HEK293 (cell line): ENCODE results near the gene MEF2C.

ENCODE experiments used
- CTCF ChIA-PET: fragments of 350-600 bp; formaldehyde crosslinking; extraction: SDS; loops from one replicate; lab custom pipeline; 2021; ENCODE audit warnings: antibody characterized with exemption; lab: Yijun Ruan, JAX
- POLR2A ChIA-PET: fragments of 300-600 bp; formaldehyde crosslinking; extraction: SDS; loops from one replicate; lab custom pipeline; 2020; ENCODE audit warnings: antibody characterized with exemption, inconsistent platforms; lab: Yijun Ruan, JAX
- H3K27ac ChIP-seq: fragments of 200-500 bp; sonication (Bioruptor generic); 2 replicates; pipeline ENCODE4 v1.5.1; 2014; ENCODE audit warnings: low read depth, low read length, control low read depth, inconsistent platforms; ENCODE audit errors: extremely low read depth
- H3K36me3 ChIP-seq, 2 experiments: fragments of 200-500 bp in 1 of 2; sonication (Bioruptor generic) in 1 of 2; 1 replicate in 1 of 2; 2 replicates in 1 of 2; pipeline ENCODE4 v1.5.1; 2014 to 2017; ENCODE audit warnings: inconsistent platforms in 2 of 2, low read length in 2 of 2; ENCODE audit not compliant: control insufficient read depth in 2 of 2, insufficient read depth in 1 of 2
- H3K4me1 ChIP-seq: fragments of 200-500 bp; sonication (Bioruptor generic); 2 replicates; pipeline ENCODE4 v1.5.1; 2014; ENCODE audit warnings: mild to moderate bottlenecking, low read length, inconsistent platforms; ENCODE audit not compliant: control insufficient read depth, insufficient read depth
- H3K4me3 ChIP-seq: 2 replicates; pipeline ENCODE4 v1.5.1; 2011; ENCODE audit warnings: low read depth, mild to moderate bottlenecking, control low read depth, low read length, moderate library complexity
- H3K9me3 ChIP-seq: fragments of 200-500 bp; sonication (Bioruptor generic); 2 replicates; pipeline ENCODE4 v1.5.1; 2014; ENCODE audit warnings: low read depth, low read length, inconsistent platforms; ENCODE audit not compliant: control insufficient read depth, insufficient read depth
- FEZF1 ChIP-seq: fragments of 450-650 bp; formaldehyde crosslinking; IDR thresholded peaks from 2 replicates; pipeline ENCODE4 v1.5.1; 2016; ENCODE audit warnings: missing biosample characterization, missing genetic modification characterization
- GLI2 ChIP-seq: fragments of 450-650 bp; formaldehyde crosslinking; IDR thresholded peaks from 2 replicates; pipeline ENCODE4; 2017; ENCODE audit warnings: missing biosample characterization, missing genetic modification characterization, low read depth, borderline replicate concordance
- IKZF3 ChIP-seq: fragments of 450-650 bp; IDR thresholded peaks from 2 replicates; pipeline ENCODE4 v1.5.0; 2018; ENCODE audit warnings: missing biosample characterization, mild to moderate bottlenecking, missing genetic modification characterization, moderate library complexity
- KLF10 ChIP-seq: fragments of 450-650 bp; IDR thresholded peaks from 2 replicates; pipeline ENCODE4 v1.5.1; 2018; ENCODE audit warnings: missing biosample characterization, mild to moderate bottlenecking, missing genetic modification characterization
- RBAK ChIP-seq: fragments of 450-650 bp; formaldehyde crosslinking; IDR thresholded peaks from 2 replicates; pipeline ENCODE4 v1.5.1; 2016; ENCODE audit warnings: missing biosample characterization, missing genetic modification characterization
- SCRT1 ChIP-seq: fragments of 450-650 bp; formaldehyde crosslinking; IDR thresholded peaks from 2 replicates; pipeline ENCODE4 v1.5.1; 2016; ENCODE audit warnings: missing biosample characterization, missing genetic modification characterization, borderline replicate concordance
- SP7 ChIP-seq: fragments of 450-650 bp; formaldehyde crosslinking; IDR thresholded peaks from 2 replicates; pipeline ENCODE4 v1.5.1; 2016; ENCODE audit warnings: missing biosample characterization, missing genetic modification characterization
- TCF7L2 ChIP-seq: IDR thresholded peaks from 2 replicates; pipeline ENCODE4 v1.6.1; 2011; ENCODE audit warnings: low read depth, mild to moderate bottlenecking, inconsistent platforms, low read length, moderate library complexity, borderline replicate concordance
- ZBTB48 ChIP-seq: fragments of 450-650 bp; formaldehyde crosslinking; IDR thresholded peaks from 2 replicates; pipeline ENCODE4 v1.5.1; 2016; ENCODE audit warnings: missing biosample characterization, missing genetic modification characterization
- ZNF133 ChIP-seq: fragments of 450-650 bp; formaldehyde crosslinking; IDR thresholded peaks from 2 replicates; pipeline ENCODE4 v1.5.1; 2016; ENCODE audit warnings: missing biosample characterization, missing genetic modification characterization
- ZNF16 ChIP-seq: fragments of 450-650 bp; formaldehyde crosslinking; IDR thresholded peaks from 2 replicates; pipeline ENCODE4 v1.5.1; 2016; ENCODE audit warnings: low read depth, missing biosample characterization, missing genetic modification characterization
- ZNF335 ChIP-seq: fragments of 450-650 bp; formaldehyde crosslinking; conservative IDR thresholded peaks from 2 replicates; pipeline ENCODE4 v1.5.1; 2016; ENCODE audit warnings: missing biosample characterization, missing genetic modification characterization
- ZNF366 ChIP-seq: fragments of 450-650 bp; formaldehyde crosslinking; conservative IDR thresholded peaks from 2 replicates; pipeline ENCODE4 v1.5.1; 2016; ENCODE audit warnings: missing biosample characterization, missing genetic modification characterization
- ZNF514 ChIP-seq: fragments of 450-650 bp; formaldehyde crosslinking; IDR thresholded peaks from 2 replicates; pipeline ENCODE4 v1.5.1; 2016; ENCODE audit warnings: missing biosample characterization, missing genetic modification characterization
- ZNF561 ChIP-seq: fragments of 450-650 bp; IDR thresholded peaks from 2 replicates; pipeline ENCODE4 v1.5.1; 2018; ENCODE audit warnings: missing biosample characterization, missing genetic modification characterization, borderline replicate concordance
- ZNF585B ChIP-seq: fragments of 450-650 bp; formaldehyde crosslinking; IDR thresholded peaks from 2 replicates; pipeline ENCODE4 v1.5.1; 2016; ENCODE audit warnings: missing biosample characterization, missing genetic modification characterization
- ZNF596 ChIP-seq: fragments of 450-650 bp; IDR thresholded peaks from 2 replicates; pipeline ENCODE4 v1.5.0; 2018; ENCODE audit warnings: missing biosample characterization, mild to moderate bottlenecking, missing genetic modification characterization, moderate library complexity
- TF ChIP-seq, protein P1 (sequence below): fragments of 450-650 bp; formaldehyde crosslinking; IDR thresholded peaks from 2 replicates; pipeline ENCODE4 v1.5.1; 2017; ENCODE audit warnings: missing biosample characterization, missing genetic modification characterization
- TF ChIP-seq, protein P2 (sequence below): fragments of 450-650 bp; formaldehyde crosslinking; IDR thresholded peaks from 2 replicates; pipeline ENCODE4 v1.5.1; 2017; ENCODE audit warnings: missing biosample characterization, missing genetic modification characterization
- TF ChIP-seq, protein P3 (sequence below): fragments of 450-650 bp; formaldehyde crosslinking; IDR thresholded peaks from 2 replicates; pipeline ENCODE4 v1.5.1; 2016; ENCODE audit warnings: missing biosample characterization, missing genetic modification characterization
- TF ChIP-seq, protein P4 (sequence below): fragments of 450-650 bp; formaldehyde crosslinking; IDR thresholded peaks from 2 replicates; pipeline ENCODE4 v1.5.1; 2016; ENCODE audit warnings: missing biosample characterization, missing genetic modification characterization, low read depth
- TF ChIP-seq, protein P5 (sequence below): fragments of 450-650 bp; formaldehyde crosslinking; IDR thresholded peaks from 2 replicates; pipeline ENCODE4 v1.5.1; 2017; ENCODE audit warnings: missing biosample characterization, mild to moderate bottlenecking, missing genetic modification characterization, moderate library complexity
- TF ChIP-seq, protein P6 (sequence below): fragments of 450-650 bp; formaldehyde crosslinking; IDR thresholded peaks from 2 replicates; pipeline ENCODE4 v1.5.1; 2017; ENCODE audit warnings: missing biosample characterization, missing genetic modification characterization
- TF ChIP-seq, protein P7 (sequence below): fragments of 450-650 bp; formaldehyde crosslinking; IDR thresholded peaks from 2 replicates; pipeline ENCODE4 v1.5.1; 2017; ENCODE audit warnings: missing biosample characterization, missing genetic modification characterization

Gene MEF2C

DNA sequence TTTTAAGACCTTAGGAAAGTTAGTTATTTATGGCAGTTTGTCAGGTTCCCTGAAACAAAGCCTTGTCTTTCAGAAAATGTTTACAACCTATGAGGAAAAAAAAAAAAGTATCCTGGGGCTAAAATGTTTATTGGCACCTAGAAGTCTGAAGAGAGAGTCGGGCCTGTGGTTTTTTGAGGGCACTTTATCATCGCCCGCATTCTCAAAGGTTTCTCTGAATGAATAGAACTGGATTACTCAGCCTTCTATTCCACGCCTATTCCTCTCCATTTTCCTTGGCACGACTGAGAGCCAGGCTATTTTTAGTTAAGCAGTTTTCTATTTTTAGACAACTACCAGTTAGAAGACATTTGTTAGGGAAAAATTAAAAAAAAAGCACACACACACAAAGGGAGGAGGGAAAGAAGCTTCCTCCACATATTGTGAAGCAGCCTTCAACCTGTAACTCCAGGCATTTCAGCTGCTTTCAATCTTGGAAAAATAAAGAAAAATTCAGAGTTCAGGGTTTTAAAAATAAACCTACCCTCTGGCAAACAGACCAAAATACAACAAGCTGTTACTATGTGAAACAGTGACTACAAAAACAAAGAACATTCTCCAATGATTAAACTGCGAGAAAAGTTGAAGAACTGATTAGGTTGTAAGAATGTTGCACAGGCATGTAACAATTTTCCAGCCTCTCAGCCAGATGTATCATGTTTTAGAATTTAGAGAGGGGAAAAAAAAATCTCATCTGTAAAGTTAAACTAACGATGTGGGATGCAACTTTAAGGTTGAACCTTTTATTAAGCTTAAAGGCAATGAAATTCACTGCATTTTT lies 97.0 kb downstream of the MEF2C start:
- Histone ChIP-seq H3K4me3 (no peak overlapping the region), H3K4me1 (peaks cover 18% of the 10 kb centered on the region), H3K9me3 (no peaks in the 10 kb centered on the region), H3K27ac (peak overlapping the region; percentile 80), H3K36me3 (no peaks in the 10 kb centered on the region)
- CTCF ChIA-PET, result interaction anchor here (0.7 to 0.9 kb wide), 2 partner anchors 43 to 1480 kb away, joined by 3 to 4 read pairs; no protein-coding TSS in a partner anchor
- POLR2A ChIA-PET, result interaction anchor here (0.7 kb wide), 2 partner anchors 96 to 97 kb away, joined by 3 to 4 read pairs; partner anchors contain the start of gene MEF2C
- TF ChIP-seq IKZF3 (tag by site-specific recombination) (peak; percentile 75; the same call in 1 of the 2 replicates), ZBTB48 (tag by site-specific recombination) (no peak), ZNF366 (tag by site-specific recombination) (peak; percentile 65), ZNF133 (no peak), FEZF1 (tag by site-specific recombination) (peak; percentile 63), ZNF16 (tag by site-specific recombination) (no peak), ZNF335 (tag by site-specific recombination) (peak; percentile 21; the same call in 1 of the 2 replicates), TCF7L2 (0 out of 2 replicates have a peak, but pooled peaks have one; percentile 27), SCRT1 (tag by site-specific recombination) (peak; percentile 73), KLF10 (peak; percentile 58; the same call in 1 of the 2 replicates), ZNF585B (tag by site-specific recombination) (peak; percentile 25; the same call in 1 of the 2 replicates), GLI2 (tag by site-specific recombination) (0 out of 2 replicates have a peak, but pooled peaks have one; percentile 2), SP7 (peak; percentile 77), ZNF561 (tag by site-specific recombination) (0 out of 2 replicates have a peak, but pooled peaks have one; percentile 31), ZNF514 (no peak), ZNF596 (tag by site-specific recombination) (peak; percentile 56; the same call in 1 of the 2 replicates), RBAK (tag by site-specific recombination) (no peak)
- TF ChIP-seq, protein P1, sequence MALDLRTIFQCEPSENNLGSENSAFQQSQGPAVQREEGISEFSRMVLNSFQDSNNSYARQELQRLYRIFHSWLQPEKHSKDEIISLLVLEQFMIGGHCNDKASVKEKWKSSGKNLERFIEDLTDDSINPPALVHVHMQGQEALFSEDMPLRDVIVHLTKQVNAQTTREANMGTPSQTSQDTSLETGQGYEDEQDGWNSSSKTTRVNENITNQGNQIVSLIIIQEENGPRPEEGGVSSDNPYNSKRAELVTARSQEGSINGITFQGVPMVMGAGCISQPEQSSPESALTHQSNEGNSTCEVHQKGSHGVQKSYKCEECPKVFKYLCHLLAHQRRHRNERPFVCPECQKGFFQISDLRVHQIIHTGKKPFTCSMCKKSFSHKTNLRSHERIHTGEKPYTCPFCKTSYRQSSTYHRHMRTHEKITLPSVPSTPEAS, result 0 out of 2 replicates have a peak, but pooled peaks have one; percentile 31
- TF ChIP-seq, protein P2, sequence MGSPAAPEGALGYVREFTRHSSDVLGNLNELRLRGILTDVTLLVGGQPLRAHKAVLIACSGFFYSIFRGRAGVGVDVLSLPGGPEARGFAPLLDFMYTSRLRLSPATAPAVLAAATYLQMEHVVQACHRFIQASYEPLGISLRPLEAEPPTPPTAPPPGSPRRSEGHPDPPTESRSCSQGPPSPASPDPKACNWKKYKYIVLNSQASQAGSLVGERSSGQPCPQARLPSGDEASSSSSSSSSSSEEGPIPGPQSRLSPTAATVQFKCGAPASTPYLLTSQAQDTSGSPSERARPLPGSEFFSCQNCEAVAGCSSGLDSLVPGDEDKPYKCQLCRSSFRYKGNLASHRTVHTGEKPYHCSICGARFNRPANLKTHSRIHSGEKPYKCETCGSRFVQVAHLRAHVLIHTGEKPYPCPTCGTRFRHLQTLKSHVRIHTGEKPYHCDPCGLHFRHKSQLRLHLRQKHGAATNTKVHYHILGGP (tag by site-specific recombination), result peak; percentile 64; the same call in 1 of the 2 replicates
- TF ChIP-seq, protein P3, sequence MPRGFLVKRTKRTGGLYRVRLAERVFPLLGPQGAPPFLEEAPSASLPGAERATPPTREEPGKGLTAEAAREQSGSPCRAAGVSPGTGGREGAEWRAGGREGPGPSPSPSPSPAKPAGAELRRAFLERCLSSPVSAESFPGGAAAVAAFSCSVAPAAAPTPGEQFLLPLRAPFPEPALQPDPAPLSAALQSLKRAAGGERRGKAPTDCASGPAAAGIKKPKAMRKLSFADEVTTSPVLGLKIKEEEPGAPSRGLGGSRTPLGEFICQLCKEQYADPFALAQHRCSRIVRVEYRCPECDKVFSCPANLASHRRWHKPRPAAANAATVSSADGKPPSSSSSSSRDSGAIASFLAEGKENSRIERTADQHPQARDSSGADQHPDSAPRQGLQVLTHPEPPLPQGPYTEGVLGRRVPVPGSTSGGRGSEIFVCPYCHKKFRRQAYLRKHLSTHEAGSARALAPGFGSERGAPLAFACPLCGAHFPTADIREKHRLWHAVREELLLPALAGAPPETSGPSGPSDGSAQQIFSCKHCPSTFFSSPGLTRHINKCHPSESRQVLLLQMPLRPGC (tag by site-specific recombination), result 0 out of 2 replicates have a peak, but pooled peaks have one; percentile 34
- TF ChIP-seq, protein P4, sequence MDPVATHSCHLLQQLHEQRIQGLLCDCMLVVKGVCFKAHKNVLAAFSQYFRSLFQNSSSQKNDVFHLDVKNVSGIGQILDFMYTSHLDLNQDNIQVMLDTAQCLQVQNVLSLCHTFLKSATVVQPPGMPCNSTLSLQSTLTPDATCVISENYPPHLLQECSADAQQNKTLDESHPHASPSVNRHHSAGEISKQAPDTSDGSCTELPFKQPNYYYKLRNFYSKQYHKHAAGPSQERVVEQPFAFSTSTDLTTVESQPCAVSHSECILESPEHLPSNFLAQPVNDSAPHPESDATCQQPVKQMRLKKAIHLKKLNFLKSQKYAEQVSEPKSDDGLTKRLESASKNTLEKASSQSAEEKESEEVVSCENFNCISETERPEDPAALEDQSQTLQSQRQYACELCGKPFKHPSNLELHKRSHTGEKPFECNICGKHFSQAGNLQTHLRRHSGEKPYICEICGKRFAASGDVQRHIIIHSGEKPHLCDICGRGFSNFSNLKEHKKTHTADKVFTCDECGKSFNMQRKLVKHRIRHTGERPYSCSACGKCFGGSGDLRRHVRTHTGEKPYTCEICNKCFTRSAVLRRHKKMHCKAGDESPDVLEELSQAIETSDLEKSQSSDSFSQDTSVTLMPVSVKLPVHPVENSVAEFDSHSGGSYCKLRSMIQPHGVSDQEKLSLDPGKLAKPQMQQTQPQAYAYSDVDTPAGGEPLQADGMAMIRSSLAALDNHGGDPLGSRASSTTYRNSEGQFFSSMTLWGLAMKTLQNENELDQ (tag by site-specific recombination), result no peak
- TF ChIP-seq, protein P5, sequence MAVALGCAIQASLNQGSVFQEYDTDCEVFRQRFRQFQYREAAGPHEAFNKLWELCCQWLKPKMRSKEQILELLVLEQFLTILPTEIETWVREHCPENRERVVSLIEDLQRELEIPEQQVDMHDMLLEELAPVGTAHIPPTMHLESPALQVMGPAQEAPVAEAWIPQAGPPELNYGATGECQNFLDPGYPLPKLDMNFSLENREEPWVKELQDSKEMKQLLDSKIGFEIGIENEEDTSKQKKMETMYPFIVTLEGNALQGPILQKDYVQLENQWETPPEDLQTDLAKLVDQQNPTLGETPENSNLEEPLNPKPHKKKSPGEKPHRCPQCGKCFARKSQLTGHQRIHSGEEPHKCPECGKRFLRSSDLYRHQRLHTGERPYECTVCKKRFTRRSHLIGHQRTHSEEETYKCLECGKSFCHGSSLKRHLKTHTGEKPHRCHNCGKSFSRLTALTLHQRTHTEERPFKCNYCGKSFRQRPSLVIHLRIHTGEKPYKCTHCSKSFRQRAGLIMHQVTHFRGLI (tag by site-specific recombination), result no peak; the same call in 1 of the 2 replicates
- TF ChIP-seq, protein P6, sequence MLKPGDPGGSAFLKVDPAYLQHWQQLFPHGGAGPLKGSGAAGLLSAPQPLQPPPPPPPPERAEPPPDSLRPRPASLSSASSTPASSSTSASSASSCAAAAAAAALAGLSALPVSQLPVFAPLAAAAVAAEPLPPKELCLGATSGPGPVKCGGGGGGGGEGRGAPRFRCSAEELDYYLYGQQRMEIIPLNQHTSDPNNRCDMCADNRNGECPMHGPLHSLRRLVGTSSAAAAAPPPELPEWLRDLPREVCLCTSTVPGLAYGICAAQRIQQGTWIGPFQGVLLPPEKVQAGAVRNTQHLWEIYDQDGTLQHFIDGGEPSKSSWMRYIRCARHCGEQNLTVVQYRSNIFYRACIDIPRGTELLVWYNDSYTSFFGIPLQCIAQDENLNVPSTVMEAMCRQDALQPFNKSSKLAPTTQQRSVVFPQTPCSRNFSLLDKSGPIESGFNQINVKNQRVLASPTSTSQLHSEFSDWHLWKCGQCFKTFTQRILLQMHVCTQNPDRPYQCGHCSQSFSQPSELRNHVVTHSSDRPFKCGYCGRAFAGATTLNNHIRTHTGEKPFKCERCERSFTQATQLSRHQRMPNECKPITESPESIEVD (tag by site-specific recombination), result peak; percentile 91
- TF ChIP-seq, protein P7, sequence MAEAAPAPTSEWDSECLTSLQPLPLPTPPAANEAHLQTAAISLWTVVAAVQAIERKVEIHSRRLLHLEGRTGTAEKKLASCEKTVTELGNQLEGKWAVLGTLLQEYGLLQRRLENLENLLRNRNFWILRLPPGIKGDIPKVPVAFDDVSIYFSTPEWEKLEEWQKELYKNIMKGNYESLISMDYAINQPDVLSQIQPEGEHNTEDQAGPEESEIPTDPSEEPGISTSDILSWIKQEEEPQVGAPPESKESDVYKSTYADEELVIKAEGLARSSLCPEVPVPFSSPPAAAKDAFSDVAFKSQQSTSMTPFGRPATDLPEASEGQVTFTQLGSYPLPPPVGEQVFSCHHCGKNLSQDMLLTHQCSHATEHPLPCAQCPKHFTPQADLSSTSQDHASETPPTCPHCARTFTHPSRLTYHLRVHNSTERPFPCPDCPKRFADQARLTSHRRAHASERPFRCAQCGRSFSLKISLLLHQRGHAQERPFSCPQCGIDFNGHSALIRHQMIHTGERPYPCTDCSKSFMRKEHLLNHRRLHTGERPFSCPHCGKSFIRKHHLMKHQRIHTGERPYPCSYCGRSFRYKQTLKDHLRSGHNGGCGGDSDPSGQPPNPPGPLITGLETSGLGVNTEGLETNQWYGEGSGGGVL (tag by site-specific recombination), result no peak
